OCI-LY1 (cell line): ENCODE data around the gene ST8SIA2.

ENCODE experiments used
- CTCF ChIP-seq: fragments of 200-600 bp; sonication (generic), shearing (Covaris generic); IDR thresholded peaks from 2 replicates; pipeline ENCODE4 v1.5.1; 2017; ENCODE audit warnings: mild to moderate bottlenecking, antibody characterized with exemption, low read length, moderate library complexity, mixed read lengths
- EZH2 ChIP-seq: fragments of 200-600 bp; sonication (generic), shearing (Covaris generic); IDR thresholded peaks from 2 replicates; pipeline ENCODE4 v1.8.0; 2017; ENCODE audit warnings: borderline replicate concordance, mixed run types, mild to moderate bottlenecking, antibody characterized with exemption, low read length, moderate library complexity, mixed read lengths

- TF ChIP-seq CTCF (no peak), EZH2 (no peak)
These were observed 16.9 kb downstream of the ST8SIA2 start for GRCh38 chr15:92410537-92410936.
